DMS 273 treated with DMSO at 0.1 percent for 48 hours (cell line): ENCODE measurements around the gene IGSF9.
A peak's percentile ranks its signal among the peaks of the same experiment; 100 is the strongest.

Experiments
- DNase-seq: peaks from one replicate; lab custom pipeline; 2025; lab: John Stamatoyannopoulos, UW

Gene IGSF9, protein sequence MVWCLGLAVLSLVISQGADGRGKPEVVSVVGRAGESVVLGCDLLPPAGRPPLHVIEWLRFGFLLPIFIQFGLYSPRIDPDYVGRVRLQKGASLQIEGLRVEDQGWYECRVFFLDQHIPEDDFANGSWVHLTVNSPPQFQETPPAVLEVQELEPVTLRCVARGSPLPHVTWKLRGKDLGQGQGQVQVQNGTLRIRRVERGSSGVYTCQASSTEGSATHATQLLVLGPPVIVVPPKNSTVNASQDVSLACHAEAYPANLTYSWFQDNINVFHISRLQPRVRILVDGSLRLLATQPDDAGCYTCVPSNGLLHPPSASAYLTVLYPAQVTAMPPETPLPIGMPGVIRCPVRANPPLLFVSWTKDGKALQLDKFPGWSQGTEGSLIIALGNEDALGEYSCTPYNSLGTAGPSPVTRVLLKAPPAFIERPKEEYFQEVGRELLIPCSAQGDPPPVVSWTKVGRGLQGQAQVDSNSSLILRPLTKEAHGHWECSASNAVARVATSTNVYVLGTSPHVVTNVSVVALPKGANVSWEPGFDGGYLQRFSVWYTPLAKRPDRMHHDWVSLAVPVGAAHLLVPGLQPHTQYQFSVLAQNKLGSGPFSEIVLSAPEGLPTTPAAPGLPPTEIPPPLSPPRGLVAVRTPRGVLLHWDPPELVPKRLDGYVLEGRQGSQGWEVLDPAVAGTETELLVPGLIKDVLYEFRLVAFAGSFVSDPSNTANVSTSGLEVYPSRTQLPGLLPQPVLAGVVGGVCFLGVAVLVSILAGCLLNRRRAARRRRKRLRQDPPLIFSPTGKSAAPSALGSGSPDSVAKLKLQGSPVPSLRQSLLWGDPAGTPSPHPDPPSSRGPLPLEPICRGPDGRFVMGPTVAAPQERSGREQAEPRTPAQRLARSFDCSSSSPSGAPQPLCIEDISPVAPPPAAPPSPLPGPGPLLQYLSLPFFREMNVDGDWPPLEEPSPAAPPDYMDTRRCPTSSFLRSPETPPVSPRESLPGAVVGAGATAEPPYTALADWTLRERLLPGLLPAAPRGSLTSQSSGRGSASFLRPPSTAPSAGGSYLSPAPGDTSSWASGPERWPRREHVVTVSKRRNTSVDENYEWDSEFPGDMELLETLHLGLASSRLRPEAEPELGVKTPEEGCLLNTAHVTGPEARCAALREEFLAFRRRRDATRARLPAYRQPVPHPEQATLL

GRCh38 chr1:159945483-159946241, at the start of gene IGSF9:
IGSF9 (minus strand) TSS chr1:159945613; CDS start chr1:159943454, 2,159 bp downstream.
- DNase-seq, result peak; percentile 86

GRCh38 chr1:159994896-159995295, 49.5 kb upstream of the IGSF9 start:
- no peak for DNase-seq

DNA sequence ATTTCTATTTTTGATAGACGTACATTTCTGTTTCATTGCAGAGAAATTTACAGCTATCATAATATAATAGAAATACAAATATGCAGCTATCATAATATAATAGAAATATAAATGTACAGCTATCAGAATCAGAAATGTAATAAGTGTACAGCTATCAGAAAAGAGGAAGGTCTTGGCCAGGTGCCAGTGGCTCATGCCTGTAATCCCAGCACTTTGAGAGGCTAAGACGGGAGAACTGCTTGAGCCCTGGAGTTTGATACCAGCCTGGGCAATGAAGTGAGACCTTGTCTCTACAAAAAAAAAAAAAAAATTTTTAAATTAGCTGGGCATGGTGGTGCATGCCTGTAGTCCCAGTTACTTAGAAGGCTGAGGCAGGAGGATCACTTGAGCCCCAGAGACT, 48.5 kb upstream of the IGSF9 start:
- DNase-seq, result no peak

- no peak for DNase-seq
Measured at GRCh38 chr1:159992161-159992560, 46.7 kb upstream of the IGSF9 start.

DNA sequence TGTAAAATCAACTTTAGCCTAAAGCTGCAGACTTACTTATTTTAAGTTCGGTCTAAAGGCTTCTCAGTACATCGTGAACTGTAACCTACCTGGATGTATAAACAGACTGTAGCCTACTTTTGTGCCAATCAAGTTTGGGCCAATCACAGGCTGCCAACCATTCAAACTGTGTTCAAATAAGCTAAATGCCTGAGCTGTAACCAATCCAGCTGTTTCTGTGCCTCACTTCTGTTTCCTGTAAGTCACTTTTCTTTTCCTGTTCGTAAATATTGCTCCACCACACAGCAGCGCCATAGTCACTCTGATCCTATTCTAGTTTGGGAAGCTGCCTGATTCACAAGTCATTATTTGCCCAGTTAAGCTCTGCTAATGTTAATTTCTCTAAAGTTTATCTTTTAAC, 46.1 kb upstream of the IGSF9 start:
- no peak for DNase-seq

DNA sequence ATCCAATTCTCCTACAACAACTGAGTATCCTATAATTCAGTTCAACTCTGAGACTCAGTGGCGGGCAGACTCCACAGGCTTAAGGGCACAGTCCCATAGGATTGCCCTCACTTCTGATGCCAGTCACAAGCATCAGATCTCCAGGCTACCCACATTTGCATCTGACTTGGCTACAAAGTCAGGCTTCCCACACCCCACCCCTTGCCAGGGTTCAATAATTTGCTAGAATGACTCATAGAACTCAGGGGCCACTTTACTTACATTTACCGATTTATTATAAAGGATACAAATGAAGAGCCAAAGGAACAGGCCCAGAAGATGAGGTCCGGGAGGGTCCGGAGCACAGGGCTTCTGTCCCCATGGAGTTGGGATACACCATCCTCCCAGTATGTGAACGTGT, 44.6 kb upstream of the IGSF9 start:
- no peak for DNase-seq

GRCh38 chr1:159989581-159989980, 44.2 kb upstream of the IGSF9 start:
- no peak for DNase-seq

DNA sequence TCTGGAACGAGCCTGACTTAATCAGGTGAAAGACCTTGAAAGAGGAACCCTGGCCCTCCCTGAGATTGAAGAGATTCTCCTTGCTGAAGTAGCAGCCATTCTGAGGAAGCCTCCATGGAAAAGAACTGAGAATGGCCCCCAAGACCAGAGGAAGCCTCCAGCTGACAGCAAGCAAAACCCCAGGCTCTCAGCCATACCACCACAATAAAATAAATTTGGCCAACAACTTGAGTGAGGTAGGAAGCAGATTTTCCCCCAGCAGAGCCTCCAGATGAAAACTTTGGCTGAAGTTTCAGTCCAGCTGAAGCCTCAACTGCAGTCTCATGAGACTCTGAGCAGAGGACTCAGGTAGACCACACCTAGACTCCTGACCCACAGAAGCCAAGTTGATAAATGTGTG, 42.6 kb upstream of the IGSF9 start:
- no peak for DNase-seq

DNA sequence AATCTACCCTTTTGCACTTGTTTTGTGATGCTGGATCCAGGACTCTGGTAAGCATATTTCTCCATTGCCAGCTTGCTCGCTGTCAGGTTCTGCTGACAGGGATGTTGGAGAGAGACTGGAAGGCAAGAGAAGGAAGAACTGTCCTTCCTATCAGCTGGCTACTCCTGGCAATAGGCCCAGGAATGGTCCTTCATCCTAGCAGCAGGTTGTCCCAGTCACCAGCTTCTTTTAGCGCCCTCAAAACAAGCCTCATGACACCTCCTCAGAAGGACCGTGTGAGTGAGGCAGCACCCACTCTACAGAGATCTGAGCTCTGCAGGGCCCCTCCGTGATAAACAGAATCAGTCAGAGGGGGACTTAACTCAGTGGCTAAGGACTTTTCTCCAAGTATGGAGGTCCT, 41.8 kb upstream of the IGSF9 start:
- DNase-seq, result no peak

DNA sequence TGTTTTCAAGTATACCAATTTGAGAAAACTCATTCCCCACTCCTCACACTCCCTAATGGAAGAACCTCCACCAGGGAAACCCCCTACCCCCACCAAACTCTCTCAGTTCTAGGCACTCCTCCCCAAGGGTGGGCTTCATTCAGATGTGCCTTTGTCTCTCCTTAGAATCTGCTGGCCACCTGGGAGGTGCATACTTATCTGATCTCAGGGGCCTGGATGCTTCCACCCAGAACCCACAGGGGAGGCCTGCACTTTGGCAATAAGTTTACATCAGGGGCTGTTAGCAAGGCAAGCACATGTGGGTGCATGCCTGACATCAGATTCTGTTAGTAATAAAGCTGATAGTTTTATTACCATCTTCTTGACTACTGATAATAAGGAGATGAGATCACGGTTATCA, 41.1 kb upstream of the IGSF9 start:
- no peak for DNase-seq

DNA sequence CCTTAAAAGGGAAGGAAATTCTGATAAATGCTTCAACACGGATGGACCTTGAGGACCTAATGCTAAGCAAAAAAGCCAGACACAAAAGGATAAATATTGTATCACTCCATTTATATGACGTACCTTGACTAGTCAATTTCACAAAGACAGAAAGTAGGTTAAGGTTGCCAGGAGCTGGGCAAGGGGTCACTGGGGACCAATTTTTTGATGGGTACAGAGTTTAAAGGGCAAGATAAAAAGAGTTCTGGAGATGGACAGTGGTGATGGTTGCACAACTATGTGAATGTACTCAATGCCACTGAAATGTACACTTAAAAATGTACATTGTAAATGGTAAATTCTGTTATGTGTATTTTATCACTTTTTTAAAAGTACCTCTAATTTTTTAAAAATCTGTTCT, 40.7 kb upstream of the IGSF9 start:
- no peak for DNase-seq

GRCh38 chr1:159985473-159985872, 40.1 kb upstream of the IGSF9 start:
- no peak for DNase-seq

DNA sequence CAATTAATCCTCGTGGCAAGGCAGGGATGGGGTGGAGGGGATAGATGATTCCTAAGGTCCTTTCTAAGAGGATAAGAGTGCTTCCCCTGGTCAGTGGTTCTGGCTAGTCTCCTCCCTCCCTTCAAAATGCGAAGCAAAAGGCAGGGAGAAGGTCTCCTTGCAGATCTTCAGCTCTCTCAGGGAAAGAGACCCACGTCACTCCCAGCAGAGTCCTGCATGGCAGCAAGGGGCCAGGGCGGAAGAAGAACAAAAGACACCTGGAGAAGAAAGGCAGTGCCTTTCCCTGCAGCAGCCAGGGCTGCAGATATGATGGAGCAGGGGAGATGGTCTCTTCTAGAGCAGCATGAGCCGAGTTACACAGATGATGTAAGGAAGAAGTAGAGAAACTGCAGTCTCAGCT, 38.3 kb upstream of the IGSF9 start:
- DNase-seq, result no peak

- DNase-seq, result no peak
Measured at GRCh38 chr1:159982280-159982679, 36.9 kb upstream of the IGSF9 start.

- no peak for DNase-seq
Measured at GRCh38 chr1:159981351-159982055, 36.1 kb upstream of the IGSF9 start.

DNA sequence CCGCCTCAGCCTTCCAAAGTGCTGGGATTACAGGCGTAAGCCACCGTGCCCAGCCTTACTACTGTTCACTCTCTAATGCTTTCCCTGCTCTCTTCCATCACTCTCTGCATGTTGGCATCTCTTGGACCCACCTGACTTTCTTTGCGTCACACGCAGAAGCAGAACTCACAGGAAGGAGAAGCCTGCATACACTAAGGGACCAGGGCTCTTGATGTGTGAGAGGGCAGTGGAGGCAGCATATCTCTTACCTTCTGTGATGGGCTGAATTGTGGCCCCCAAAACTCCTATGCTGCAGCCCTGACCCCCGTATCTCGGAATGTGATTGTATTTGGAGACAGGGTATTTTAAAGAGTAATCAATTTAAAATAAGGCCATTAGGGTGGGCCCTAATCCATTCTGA, 35.4 kb upstream of the IGSF9 start:
- DNase-seq, result no peak

DNA sequence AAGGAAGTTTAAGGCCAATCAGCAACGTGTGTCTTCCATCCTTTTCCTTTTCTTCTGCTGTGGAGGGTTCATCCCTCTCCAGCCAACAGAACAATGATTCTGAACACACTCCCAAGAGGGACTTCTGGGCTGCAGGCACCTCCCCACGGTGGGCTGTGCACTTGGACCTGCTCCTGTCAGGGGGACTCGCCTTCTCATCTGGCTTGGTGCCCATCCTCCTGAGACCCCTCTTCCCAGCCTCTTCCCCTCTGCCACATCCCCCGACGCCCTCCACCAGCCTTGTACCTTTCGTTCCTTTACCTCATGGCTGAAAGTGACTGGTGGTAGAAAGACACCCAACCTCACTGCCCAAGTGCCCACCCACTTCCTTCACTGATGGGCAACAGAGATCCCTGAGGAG, 34.7 kb upstream of the IGSF9 start:
- no peak for DNase-seq

- DNase-seq, result no peak
Measured at GRCh38 chr1:159979257-159979656, 33.8 kb upstream of the IGSF9 start.

DNA sequence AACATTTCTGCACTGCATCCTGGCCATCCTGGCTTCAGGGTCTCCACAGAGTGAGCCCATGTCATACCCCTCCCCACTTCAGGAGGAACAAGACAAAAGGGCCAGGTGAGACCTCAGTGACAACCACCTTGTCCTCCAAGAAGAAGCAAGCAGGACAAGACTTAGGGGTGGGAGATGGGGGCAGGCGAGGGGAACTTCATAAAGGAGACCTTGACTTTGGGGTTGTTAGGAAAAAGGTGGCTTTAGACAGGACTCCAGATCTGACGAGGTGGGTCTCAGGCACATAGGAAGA, 32.6 kb upstream of the IGSF9 start:
- DNase-seq, result no peak

DNA sequence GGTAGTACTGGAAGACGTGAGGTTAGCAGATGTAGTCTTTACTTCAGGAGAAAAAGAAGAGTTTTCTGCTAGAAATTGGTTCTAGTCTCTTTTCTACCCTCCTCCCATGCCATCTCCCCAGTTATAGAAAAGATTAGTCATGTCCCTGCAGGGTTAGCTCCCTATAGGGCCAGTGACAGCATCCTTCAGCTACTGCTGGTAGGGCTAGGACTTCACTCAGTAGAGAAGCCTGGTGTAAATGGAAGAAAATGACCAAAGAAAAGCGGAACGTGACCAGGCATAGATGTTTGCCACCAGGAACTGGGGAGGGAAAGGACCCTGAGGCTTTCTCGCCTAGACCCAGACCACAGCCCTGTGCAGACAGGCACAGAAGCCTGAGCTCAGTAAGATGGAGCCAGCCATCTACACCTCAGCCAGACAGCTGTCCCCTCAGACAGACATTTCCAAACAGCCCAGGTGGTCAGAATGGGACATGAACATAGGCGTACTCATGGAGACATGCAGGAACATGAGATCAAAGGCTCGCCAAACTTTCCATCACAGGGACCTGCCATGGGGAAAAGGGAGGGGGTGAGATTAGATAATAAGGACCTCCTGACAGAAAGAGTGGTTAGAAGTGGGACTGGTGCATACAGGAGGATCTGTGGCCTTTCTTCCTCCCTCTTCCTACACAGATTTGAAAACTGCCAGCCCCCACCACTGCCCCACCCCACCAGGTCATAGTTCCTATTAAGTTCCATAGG, 32.1 kb upstream of the IGSF9 start:
- DNase-seq, result no peak
